Esophagus muscularis mucosa (tissue), 3 donors: ENCODE data around the gene SULT1C2.

Source experiments
- CTCF ChIP-seq, 3 experiments: fragments of 200-600 bp in 2 of 3; fragments of 450-650 bp in 1 of 3; sonication (generic) in 2 of 3; IDR thresholded peaks; one replicate each; pipeline ENCODE4 v1.5.1; 2017 to 2019; ENCODE audit warnings: antibody characterized with exemption in 3 of 3, mild to moderate bottlenecking in 2 of 3, moderate library complexity in 1 of 3
- POLR2A ChIP-seq: fragments of 450-650 bp; IDR thresholded peaks from one replicate; pipeline ENCODE4 v1.6.1; 2017; ENCODE audit warnings: antibody characterized with exemption, moderate library complexity, mild to moderate bottlenecking, low read depth
- POLR2AphosphoS5 ChIP-seq, 2 donors: sonication (generic); formaldehyde crosslinking; IDR thresholded peaks; one replicate each; pipeline ENCODE4 v1.6.1; 2017; ENCODE audit warnings: antibody characterized with exemption in 2 of 2

- TF ChIP-seq POLR2A (no peak), CTCF (IDR thresholded peaks at IDR 0.05) (no peak), POLR2AphosphoS5 (IDR thresholded peaks at IDR 0.05) (no peak)
These were observed 43.9 kb upstream of the SULT1C2 start for GRCh38 chr2:108244667-108245414.
